ELF-1 (cell line): ENCODE data around the gene PPP2R5A.

Source experiments
- DNase-seq: peaks from one replicate; pipeline ENCODE4 v3.0.0-alpha.2; 2016; ENCODE audit warnings: low read depth, low spot score

The PPP2R5A gene

DNA sequence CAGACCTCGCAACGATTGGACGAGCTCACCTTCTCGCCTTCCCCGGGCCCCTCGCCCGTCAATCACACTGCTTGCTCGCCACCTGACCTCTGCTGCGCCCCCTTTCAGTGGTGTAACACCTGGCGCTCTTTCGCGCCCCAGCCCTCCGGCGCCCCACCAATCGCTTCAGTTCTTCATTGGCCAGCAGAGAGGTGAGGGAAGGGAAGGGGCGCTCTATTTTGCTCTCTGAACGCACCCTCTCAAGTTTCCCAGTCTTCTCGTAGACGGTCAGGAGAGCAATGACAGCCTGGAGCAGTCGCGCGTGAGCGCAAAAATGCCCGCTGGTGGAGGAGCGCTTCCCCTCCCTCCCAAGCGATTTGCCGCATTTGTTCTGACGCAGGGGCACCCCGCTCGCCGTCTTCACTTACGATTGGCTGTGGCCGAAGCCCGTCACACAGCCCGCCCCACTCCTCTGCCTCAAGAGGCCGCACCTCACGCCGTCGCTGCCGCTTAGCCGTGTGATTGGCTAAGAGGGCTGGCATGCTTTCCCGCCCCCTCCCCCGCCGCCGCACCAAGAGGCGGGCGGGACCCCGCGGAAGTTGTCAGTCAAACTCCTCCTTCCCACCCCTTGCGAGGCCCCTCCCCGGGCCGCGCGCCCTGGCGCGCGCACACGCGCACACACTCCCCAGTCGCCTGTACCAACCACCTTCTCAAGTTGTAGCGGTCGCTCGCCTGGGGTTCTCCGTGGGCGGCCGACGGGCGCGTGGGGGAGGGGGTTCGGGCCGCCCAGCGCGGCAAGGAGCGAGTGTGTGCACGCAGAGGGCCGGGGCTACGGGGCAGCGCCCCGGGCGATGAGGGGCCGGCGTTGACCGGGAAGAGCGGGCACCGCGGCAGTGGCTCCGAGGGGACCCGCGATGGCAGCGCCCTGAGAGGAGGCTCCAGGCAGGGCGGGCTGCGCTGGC, at the start of gene PPP2R5A:
PPP2R5A (plus strand) TSS at position 667 of the 941 bp plus-strand sequence. CDS start 701 bp downstream, outside the sequence.
- DNase-seq = peak; percentile 100

DNA sequence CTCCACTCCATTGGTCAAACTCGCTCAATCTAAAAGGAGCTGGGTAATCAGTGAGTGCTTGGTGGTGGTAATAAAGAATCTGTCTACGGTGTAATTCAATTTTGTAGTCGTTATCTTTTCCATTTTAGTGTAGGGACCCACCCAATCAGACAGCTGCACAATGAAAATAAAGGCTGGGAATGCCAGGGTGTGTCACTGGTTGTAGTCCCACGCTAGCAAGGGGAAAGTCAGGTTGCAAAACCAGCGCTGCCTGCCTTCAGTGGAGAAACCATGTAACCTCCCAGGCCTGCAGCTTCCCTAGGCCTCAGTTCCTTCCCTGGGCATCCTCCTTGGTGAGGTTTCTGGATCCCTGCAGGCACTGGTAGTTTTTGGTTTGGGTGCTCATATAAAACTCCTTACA, 49.4 kb upstream of the PPP2R5A start:
- no peak for DNase-seq

DNA sequence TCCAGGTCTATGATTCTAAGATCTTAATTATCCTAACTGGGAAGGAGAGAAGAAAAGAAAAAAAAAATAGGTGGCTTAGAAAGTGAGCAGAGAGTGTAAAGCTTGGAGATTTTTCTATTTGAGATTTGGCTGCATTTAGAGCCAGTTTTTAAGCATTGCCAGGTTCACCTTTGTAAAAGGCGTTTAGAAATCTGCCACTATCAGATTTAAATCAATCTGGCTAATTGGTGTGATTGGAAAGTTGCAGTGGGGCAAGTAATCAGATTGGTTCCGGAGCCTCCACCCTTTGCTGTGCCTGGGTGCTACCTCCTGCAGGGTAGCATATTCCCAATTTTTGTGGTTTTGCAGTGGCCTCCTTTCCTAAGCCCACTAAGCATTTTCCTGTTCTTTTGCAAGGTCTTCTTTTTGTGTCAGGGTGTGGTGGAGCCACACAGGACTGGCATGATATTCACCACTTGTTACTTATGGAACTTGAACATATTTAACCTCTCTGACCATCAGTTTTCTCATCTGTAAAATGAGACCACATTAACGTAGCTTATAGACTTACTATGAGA, 48.5 kb upstream of the PPP2R5A start:
- DNase-seq = no peak

DNA sequence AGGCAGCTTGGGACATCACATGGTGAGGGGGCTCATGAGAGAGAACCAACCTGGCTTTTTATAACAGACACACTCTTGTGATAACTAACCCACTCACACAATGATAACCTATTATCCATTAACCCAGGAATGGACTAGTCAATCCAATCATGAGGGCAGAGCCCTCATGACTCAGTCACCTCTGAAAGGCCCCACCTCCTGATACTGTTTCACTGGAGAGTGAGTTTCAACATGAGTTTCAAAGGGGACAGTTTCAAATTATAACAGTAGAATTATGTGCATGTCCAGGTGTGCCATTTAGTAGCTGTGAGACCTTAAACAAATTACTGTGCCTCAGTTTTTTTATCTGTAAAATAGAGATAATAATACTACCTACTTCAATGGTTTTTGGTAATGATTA, 47.6 kb upstream of the PPP2R5A start:
- no peak for DNase-seq

DNA sequence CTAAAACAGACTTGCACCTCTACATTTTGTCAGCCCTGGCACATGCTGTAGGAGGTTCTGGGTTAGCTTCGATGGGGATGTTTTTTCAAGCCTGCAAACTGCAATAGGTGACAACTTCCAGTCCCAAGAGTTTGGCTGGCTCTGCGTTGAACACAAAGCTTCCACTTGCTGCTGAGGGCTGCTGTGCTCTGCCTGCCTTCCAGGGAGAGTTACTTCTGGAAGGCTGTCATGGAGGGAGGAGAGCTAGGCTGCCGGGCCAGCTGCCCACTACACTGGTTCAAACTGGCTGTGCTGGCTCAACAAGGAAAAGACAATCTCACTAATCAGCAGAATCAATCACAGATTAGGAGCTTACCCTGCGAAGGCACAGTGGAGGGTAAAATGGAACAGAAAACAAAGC, 46.7 kb upstream of the PPP2R5A start:
- DNase-seq = peak; percentile 51

DNA sequence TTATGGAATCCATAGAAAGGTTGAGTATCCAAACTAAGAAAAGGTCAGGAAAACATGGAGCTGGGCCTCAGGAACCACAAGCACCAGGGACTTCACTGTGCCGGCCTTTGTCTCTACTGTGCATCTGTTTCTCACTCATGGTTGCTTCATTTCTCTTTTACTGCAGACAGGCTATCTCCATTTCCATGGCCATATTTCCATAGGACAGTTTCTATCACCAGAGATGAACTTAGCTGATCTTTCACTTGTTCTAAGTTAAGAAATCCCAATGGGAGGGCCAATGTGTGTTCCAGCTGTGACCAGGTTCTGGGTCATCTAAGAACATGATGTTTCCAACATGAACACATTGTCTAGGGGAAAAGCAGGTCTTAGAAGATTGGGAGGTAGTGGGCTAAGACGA, 43.7 kb upstream of the PPP2R5A start:
- DNase-seq = no peak

DNA sequence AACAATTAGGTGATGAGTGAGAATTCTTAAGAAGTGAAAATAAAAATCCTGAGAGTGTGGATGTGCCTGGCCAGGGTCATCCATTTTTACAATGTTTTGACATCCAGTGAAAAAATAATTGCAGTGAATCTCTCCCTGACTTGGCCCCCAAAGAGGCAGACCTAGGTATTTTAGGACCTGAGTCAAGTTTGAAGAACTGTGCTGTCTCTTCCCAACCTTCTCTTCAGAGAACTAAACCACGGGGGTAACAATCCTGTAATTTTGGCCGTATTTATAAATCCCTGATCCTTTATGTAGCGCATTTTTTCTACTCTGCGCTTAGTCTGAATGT, 43.3 kb upstream of the PPP2R5A start:
- DNase-seq = no peak

DNA sequence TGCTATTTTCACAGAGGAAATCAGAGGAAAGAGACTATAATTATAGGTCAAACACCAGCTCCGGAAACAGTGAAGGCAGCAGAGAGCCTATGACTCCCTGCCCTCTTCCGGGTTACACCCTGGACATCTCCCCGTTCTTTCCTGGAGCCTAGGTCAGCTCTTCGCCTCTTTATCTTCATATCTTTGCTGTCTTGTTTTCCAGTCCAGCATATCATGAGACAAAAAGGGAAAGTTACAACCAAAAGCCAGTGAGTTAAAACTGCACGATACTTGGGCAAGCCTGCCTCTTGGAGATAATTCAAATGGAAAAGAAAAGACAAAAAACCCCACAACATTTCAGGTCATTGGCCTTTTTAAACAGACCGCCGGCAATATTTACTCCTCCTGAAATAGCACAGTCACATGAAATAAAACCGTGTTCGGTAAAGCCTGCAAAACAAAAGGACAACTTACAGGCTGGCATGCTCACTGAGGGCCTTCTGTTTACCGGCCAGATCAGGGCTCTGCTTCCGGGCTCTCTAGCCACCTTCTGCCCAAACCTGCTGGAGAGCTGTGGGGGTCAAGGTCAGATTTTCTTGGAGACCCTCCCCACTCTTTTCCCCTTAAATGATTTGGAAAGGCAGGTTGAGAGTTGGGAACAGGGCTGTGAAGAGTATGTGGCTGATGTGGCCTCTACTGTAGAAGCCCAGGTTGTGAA, 42.8 kb upstream of the PPP2R5A start:
- DNase-seq = no peak

DNA sequence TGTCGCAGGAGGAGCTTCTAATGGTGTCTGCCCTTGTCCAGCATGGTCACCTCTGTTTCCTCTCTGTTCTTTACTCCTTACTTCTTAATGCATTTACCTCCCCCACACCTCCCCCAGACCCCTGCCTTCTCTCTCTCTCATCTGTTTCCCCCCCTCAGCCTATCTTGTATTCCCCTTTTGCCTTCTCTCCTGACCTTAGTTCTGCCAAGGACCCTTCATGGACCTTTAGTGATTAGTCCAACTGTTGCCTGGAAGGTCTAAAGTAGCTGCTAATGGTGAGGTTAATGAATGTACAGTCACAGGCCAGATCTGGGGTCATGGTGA, 42.3 kb upstream of the PPP2R5A start:
- no peak for DNase-seq

DNA sequence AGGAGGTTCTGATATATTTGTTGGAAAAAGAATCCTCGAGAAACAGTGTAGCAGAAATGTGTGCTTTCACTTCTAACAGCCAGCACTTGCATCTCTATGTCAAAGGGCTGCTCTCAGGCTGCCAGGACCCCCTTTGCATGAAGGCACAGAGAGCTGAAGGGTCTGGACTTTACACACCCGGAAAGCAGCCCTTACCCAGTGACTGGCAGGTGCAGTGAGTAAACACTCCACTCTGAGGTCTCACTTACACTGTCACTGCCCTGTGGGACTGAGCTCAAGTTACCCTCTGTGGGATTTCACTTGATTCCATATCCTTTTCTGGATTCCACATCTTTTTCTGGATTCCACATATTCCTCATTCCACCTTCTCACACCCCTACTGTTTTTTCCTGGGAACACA, 40.8 kb upstream of the PPP2R5A start:
- DNase-seq = no peak

DNA sequence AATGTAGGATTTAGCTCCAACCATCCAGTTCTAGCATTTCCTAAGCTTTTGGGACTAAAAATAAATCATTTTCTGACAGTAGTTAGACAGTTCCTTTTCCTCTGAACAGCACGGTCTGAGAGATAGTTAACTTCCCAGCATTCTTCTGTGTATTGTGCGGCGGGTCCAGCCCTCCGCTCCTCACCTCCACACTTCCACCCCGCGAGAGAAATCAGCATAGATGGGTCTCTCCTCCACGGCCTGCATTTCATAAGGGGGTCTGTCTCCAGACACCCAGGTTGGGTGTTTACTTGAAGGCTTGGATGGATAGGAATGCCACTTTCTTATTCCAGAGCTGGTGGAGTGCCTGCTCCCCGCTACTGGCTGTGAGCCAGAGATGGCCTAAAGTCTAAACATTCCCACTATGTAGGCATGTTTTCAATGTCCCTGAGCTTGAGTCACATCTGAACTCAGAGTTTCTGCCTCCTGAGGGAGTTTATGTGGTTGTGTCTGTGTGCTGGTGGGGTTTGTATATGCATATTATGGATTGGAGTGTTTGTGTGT, 38.0 kb upstream of the PPP2R5A start:
- no peak for DNase-seq

DNA sequence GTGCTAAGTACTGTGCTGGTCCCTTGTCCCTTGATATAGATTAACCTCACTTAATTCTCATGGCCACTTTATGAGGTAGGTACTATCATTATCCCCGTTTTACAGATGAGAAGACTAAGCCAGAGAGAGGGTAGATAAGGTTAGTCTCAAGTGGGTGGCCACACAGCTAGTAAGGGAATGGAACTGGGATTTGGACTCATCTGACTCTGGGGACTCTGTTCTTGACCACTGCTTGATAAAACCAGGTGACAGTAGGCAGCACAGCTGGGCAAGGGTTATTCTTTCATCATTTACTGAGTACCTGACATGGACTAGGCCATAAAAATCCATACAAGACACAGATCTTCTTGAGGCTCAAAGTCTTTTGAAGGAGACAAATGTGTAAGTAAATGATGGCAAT, 37.2 kb upstream of the PPP2R5A start:
- DNase-seq = no peak

DNA sequence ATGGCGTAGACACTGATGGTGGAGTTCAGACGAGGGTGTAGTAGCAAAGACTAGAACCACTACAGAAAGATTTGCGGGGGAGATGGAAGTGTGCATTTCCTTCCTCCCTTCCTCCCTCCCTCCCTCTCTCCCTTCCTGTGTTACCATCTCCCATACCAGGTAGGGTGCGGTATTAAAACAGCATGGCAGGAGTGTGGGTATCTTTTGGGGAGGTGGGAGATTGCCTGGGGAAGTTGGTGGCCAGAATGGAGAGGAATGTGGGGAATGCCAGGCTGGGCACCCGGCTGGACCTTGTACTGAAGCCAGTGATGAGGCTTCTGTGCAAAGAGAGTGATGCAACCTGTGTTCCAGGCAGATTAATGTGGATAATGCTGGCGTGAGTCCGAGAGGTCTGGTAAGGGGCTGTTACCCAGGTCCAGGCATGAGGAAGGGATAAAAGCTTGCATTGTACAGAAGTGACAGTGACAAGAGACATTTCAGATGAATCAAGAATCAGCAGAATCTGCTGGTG, 30.3 kb upstream of the PPP2R5A start:
- DNase-seq = no peak

DNA sequence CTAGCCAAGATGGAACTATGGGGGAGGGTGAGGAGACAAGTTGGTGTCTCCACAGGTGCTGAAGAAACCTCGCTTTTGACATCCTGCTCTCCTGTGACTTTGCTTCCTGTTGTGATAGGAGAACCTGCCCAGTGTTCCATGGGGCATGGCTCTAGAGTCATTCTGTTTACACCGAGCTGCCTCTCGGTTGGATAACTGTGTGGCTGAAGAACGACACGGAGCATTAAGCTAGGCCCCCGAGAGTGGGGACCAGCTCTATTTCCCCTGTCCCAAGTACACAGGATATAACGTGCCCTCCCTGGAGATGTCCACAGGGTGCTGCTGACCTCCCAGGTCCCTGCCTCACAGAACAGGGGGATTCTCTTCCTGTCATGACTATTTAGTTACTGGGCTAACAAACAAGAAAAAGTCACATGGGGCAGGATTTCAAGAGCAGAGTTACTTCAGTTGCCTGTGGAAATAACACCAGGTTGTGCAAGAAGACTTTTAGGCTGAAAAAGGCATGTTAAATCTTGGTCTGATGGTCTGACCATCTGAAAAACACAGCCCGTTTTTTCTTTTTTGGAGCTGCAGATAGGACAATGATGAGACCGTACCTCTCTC, 29.4 kb upstream of the PPP2R5A start:
- no peak for DNase-seq

DNA sequence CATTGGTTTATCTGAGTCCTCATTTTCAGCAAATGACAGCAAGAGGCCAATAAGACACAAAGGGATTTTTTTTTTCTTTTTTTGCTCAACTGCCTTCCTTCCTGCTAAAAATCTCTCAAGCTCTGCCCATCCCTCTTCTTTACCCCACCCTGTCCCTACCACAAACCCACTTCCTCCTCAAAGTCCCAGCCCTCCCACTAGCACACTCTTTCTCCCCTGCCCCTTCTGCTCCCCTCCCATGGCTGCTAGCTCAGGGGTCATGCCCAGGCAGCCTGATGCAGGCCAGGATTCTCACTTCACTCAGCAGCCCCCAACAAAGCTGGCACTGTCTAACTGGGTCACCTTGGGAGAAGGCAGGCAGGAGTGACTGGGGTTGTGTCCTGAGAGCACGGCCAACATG, 28.8 kb upstream of the PPP2R5A start:
- no peak for DNase-seq

DNA sequence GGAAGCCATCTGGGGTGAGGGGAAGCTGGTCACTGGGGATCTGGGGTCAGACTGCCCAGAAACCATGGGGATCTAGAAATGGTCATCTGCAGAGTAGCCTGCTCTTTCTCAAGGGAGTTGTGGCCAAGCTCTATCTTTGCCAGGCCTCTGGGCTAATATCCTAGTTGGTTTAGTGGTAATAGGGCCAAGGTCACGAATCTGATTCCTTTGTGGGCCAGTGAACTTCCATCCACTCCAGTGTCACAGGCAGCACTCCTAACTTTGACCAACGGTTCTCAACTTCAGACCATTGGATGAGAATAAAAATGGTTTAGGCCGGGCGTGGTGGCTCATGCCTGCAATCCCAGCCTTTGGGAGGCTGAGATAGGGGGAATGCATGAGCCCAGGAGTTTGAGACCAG, 28.1 kb upstream of the PPP2R5A start:
- DNase-seq = no peak

DNA sequence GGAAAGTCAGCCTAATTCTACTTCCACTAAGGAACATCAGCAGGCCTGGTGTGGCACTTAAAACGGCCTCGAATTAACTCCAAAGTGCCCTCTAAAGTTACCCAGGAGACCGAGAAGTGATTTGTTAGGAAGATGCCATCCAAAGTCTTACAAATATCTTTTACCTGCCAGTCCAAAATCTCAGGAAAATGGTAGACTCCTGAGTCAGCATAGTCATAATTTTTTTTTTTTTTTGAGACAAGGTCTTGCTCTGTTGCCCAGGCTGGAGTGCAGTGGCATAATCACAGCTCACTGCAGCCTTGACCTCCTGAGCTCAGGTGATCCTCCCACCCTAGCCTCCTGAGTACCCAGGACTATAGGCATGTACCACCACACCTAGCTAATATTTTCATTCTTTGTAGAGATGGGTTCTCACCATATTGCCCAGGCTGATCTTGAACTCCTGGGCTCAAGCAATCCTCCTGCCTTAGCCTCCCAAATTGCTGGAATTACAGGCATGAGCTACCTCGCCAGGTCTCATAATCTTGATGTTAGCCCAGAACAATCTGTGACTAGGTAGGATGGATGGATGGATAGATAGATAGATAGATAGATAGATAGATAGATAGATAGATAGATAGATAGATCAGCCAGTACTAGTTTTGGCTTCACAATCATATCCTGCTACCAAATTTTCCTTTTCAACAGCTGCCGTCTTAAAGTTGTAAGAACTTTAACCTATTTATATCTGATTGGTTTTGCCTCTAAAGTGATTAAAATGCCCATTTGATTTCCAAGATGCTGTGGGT, 25.3 kb upstream of the PPP2R5A start:
- no peak for DNase-seq

DNA sequence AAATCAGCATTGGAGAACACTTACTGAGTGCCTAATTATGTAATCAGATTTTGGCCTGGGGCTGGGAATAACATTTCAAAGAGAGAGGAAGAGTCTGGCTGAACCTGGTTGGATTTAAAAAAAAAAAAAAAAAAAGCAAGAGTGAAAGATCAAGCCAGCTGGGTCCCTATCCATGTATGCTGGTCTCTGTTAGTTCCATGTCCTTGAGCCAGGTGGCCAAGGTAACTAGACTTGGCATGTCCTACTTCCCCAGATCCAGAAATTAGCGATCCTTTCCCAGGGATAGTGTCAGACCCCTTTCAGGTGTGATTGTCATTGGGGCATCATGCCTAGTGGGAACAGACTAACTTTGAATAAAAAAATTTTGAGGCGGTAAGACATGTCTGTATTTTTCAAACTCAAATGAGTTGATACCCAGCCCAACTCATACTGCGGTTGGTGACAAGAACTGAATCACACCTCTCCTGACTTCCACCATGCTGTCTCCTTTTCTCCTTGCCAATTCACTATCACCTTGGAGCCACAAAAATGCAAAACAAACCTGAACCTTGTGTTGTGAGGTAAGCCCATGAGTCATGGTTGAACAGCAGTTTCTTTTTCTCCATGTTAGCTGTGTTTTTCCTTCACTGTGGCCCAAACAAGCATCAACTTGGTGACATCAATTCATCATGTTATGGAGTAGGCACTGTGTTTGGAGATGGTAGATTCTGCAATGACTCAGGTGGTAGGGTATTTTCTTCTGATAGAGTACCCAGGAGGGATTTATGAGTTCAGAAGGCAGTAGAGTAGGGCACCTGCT, 24.5 kb upstream of the PPP2R5A start:
- DNase-seq = peak; percentile 26

DNA sequence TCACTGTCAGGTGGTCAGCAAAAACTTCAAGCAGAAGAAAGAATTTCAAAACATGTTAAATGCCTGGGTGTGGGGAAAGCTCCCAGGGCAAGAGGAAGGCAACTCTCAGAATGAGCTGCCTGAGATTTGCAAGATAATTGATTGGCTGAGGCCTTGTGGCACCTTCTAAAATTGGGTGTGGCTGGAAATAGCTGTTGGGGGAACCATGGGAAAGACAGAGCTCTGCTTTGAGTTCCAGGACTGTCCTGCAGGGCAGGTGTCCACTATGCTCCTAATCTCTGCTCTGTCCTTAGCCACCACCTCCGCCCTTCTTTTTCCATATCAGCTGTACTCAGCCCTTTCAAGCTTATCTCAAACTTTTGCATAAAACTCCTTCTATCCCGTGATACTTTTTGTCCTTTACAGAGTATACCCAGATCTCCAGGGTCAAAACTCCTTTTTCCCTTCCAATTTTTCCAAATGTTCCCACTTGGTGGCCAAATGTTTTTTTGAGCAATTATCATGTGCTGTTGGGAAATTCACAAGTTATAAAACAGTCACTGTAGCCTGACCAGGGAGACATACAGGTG, 23.8 kb upstream of the PPP2R5A start:
- peak; percentile 65 for DNase-seq

DNA sequence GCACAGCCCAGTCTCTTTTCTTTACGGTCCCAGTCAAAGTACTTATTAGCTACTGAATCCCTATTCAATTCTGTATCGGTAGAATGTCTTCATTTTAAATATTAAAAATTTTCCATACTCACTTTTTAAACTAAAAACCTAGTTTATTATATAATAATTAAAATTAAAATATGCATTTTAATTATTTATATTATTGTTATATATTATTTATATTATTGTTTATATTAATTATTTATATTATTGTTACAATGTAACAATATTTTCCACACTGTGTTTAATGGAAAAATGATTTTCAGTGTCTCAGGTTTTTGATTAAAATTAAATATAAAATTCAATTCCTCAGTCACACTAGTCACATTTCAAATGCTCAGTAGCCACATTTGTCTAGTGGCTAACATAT, 18.2 kb upstream of the PPP2R5A start:
- DNase-seq = no peak
